HepG2 (cell line): ENCODE data around the gene HNF1B. TPM values are rescaled to one million over a fixed set of nuclear protein-coding genes. Genes with fewer than 3 reads are reported as not detected.

ENCODE experiments used
- AHR ChIP-seq: IDR thresholded peaks from 2 replicates; pipeline ENCODE4 v1.6.1; 2018; ENCODE audit warnings: missing genetic modification reagents, missing compliant biosample characterization
- MXI1 ChIP-seq: IDR thresholded peaks from 3 replicates; pipeline ENCODE4 v1.6.1; 2012; ENCODE audit warnings: low read depth, low read length, inconsistent platforms, borderline replicate concordance
- MYNN ChIP-seq: sonication (generic); formaldehyde crosslinking; IDR thresholded peaks from 2 replicates; pipeline ENCODE4 v1.4.0; 2020; ENCODE audit warnings: mild to moderate bottlenecking, low read depth, missing genetic modification reagents
- NCOA2 ChIP-seq: sonication (generic); formaldehyde crosslinking; IDR thresholded peaks from 2 replicates; pipeline ENCODE4 v1.8.0; 2022; ENCODE audit warnings: inconsistent platforms
- PAWR ChIP-seq: sonication (generic); formaldehyde crosslinking; IDR thresholded peaks from 2 replicates; pipeline ENCODE4 v1.4.0; 2020; ENCODE audit warnings: missing genetic modification reagents, mild to moderate bottlenecking, borderline replicate concordance
- SUZ12 ChIP-seq: fragments of 150-350 bp; IDR thresholded peaks from 2 replicates; pipeline ENCODE4 v1.6.1; 2014; ENCODE audit warnings: low read depth, low read length
- TGIF2 ChIP-seq: IDR thresholded peaks from 2 replicates; pipeline ENCODE4 v1.6.1; 2016; ENCODE audit warnings: control low read depth, missing compliant biosample characterization
- ZNF180 ChIP-seq: sonication (generic); formaldehyde crosslinking; IDR thresholded peaks from 2 replicates; pipeline ENCODE4 v1.4.0; 2020; ENCODE audit warnings: low read depth, missing genetic modification reagents, borderline replicate concordance
- ZNF33A ChIP-seq: sonication (generic); formaldehyde crosslinking; IDR thresholded peaks from 2 replicates; pipeline ENCODE4 v1.5.1; 2020; ENCODE audit warnings: missing genetic modification reagents, mild to moderate bottlenecking, moderate library complexity, borderline replicate concordance
- ZNF550 ChIP-seq: sonication (generic); formaldehyde crosslinking; IDR thresholded peaks from 2 replicates; pipeline ENCODE4 v1.4.0; 2020; ENCODE audit warnings: mild to moderate bottlenecking, missing genetic modification reagents, borderline replicate concordance
- ZNF816 ChIP-seq: sonication (generic); formaldehyde crosslinking; IDR thresholded peaks from 2 replicates; pipeline ENCODE4 v1.8.0; 2022; ENCODE audit warnings: missing genetic modification reagents, mild to moderate bottlenecking, borderline replicate concordance
- ZNF839 ChIP-seq: sonication (generic); formaldehyde crosslinking; IDR thresholded peaks from 2 replicates; pipeline ENCODE4 v1.4.0; 2020; ENCODE audit warnings: missing genetic modification reagents, mild to moderate bottlenecking, borderline replicate concordance
- polyA plus RNA-seq, 8 experiments: library from polyadenylated mRNA; depleted of rRNA in 3 of 8; stranded (reverse) in 7 of 8; unstranded in 1 of 8; fragments of >200 nt; fragmentation: Illumina TruSeq in 4 of 8; extraction: Trizol in 4 of 8; gene quantifications; 2 replicates each; pipeline versions ENCODE4 v1.2.1 to v1.2.3, GENCODE V29; 2011 to 2016; ENCODE audit warnings: low read depth in 4 of 8, missing spikeins in 1 of 8, mixed read lengths in 1 of 8; ENCODE audit not compliant: insufficient read depth in 1 of 8
- total RNA-seq, 5 experiments: library from RNA; depleted of rRNA; stranded (reverse); fragments of >200 nt; fragmentation: Illumina TruSeq; extraction: Trizol; gene quantifications; 2 replicates each; pipeline ENCODE4 v1.2.3, GENCODE V29; 2016; ENCODE audit warnings: low read depth in 1 of 5
- TF ChIP-seq, protein P1 (sequence below): sonication (generic); formaldehyde crosslinking; IDR thresholded peaks from 2 replicates; pipeline ENCODE4 v1.4.0; 2020; ENCODE audit warnings: missing genetic modification reagents
- TF ChIP-seq, protein P2 (sequence below): sonication (generic); formaldehyde crosslinking; conservative IDR thresholded peaks from 2 replicates; pipeline ENCODE4 v1.8.0; 2022; ENCODE audit warnings: mild to moderate bottlenecking, moderate library complexity, missing genetic modification reagents
- TF ChIP-seq, protein P3 (sequence below): IDR thresholded peaks from 2 replicates; pipeline ENCODE4 v1.6.1; 2016; ENCODE audit warnings: mild to moderate bottlenecking
- TF ChIP-seq, protein P4 (sequence below): sonication (generic); formaldehyde crosslinking; IDR thresholded peaks from 2 replicates; pipeline ENCODE4 v1.5.0; 2020; ENCODE audit warnings: mild to moderate bottlenecking, missing genetic modification reagents, borderline replicate concordance

The HNF1B gene
- total and polyA plus RNA-seq, 2 of the 13 experiments (the other 11 are each of a cell fraction or from before 2014, with no cell fraction given) = 1.9 to 5.3 TPM

DNA sequence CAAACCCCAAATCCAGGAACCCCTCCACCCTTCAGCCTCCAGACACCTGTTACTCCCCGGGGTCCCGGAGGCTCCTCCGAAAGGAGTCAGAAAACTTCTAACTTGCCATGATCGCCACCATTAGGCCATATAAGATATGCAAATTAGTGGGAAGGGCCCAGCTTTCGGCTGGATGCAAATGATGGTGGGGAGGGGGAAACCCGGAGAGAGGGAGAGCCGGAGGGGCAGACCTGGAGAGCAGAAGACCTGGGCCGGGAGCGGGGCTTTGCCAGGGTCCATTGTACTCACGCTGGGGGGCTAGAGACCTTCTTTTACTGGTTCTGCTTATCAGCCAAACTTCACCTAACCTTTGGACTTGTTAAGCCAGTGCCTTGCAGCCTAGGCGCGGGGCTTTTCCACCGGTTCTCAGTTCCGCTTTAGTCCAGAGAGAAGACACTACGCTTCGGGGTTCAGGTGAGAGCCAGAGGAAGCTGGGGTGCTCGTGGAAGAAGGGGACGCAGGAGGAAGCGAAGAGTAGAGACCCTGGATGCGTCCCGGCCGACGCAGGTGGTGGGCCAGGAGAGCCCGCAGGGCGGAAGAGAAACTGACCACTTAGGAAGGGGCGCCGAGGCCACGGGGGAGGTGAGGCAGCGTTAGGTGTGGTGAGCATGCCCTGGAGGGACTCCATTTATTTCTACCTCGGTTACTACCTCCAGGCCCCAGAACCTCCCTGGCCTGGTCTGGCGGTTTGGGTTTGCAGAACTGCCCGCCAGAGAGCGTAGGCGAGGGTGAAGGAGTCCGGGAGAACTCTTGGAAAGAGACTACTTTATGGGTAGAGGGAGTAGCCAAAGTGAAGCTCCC lies at the start of gene HNF1B (continued):
- TF ChIP-seq, protein P1, sequence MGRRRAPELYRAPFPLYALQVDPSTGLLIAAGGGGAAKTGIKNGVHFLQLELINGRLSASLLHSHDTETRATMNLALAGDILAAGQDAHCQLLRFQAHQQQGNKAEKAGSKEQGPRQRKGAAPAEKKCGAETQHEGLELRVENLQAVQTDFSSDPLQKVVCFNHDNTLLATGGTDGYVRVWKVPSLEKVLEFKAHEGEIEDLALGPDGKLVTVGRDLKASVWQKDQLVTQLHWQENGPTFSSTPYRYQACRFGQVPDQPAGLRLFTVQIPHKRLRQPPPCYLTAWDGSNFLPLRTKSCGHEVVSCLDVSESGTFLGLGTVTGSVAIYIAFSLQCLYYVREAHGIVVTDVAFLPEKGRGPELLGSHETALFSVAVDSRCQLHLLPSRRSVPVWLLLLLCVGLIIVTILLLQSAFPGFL (CRISPR knock-in tag) = no peak
- no peak; the same call in 2 of the 3 replicates for TF ChIP-seq MXI1
- no peak for TF ChIP-seq ZNF180 (CRISPR knock-in tag)
- TF ChIP-seq, protein P2, sequence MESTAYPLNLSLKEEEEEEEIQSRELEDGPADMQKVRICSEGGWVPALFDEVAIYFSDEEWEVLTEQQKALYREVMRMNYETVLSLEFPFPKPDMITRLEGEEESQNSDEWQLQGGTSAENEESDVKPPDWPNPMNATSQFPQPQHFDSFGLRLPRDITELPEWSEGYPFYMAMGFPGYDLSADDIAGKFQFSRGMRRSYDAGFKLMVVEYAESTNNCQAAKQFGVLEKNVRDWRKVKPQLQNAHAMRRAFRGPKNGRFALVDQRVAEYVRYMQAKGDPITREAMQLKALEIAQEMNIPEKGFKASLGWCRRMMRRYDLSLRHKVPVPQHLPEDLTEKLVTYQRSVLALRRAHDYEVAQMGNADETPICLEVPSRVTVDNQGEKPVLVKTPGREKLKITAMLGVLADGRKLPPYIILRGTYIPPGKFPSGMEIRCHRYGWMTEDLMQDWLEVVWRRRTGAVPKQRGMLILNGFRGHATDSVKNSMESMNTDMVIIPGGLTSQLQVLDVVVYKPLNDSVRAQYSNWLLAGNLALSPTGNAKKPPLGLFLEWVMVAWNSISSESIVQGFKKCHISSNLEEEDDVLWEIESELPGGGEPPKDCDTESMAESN (CRISPR knock-in tag) = 0 out of 2 replicates have a peak, but pooled peaks have one; percentile 16
- TF ChIP-seq AHR (CRISPR knock-in tag) = no peak
- 0 out of 2 replicates have a peak, but pooled peaks have one; percentile 75 for TF ChIP-seq ZNF839 (CRISPR knock-in tag)
- no peak for TF ChIP-seq NCOA2 (CRISPR knock-in tag)
- no peak; the same call in 1 of the 2 replicates for TF ChIP-seq ZNF33A (CRISPR knock-in tag)
- TF ChIP-seq ZNF816 (CRISPR knock-in tag) = 0 out of 2 replicates have a peak, but pooled peaks have one; percentile 54
- TF ChIP-seq PAWR = no peak
- no peak for TF ChIP-seq MYNN (CRISPR knock-in tag)
- TF ChIP-seq, protein P3, sequence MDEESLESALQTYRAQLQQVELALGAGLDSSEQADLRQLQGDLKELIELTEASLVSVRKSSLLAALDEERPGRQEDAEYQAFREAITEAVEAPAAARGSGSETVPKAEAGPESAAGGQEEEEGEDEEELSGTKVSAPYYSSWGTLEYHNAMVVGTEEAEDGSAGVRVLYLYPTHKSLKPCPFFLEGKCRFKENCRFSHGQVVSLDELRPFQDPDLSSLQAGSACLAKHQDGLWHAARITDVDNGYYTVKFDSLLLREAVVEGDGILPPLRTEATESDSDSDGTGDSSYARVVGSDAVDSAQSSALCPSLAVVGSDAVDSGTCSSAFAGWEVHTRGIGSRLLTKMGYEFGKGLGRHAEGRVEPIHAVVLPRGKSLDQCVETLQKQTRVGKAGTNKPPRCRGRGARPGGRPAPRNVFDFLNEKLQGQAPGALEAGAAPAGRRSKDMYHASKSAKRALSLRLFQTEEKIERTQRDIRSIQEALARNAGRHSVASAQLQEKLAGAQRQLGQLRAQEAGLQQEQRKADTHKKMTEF (CRISPR knock-in tag) = no peak
- TF ChIP-seq, protein P4, sequence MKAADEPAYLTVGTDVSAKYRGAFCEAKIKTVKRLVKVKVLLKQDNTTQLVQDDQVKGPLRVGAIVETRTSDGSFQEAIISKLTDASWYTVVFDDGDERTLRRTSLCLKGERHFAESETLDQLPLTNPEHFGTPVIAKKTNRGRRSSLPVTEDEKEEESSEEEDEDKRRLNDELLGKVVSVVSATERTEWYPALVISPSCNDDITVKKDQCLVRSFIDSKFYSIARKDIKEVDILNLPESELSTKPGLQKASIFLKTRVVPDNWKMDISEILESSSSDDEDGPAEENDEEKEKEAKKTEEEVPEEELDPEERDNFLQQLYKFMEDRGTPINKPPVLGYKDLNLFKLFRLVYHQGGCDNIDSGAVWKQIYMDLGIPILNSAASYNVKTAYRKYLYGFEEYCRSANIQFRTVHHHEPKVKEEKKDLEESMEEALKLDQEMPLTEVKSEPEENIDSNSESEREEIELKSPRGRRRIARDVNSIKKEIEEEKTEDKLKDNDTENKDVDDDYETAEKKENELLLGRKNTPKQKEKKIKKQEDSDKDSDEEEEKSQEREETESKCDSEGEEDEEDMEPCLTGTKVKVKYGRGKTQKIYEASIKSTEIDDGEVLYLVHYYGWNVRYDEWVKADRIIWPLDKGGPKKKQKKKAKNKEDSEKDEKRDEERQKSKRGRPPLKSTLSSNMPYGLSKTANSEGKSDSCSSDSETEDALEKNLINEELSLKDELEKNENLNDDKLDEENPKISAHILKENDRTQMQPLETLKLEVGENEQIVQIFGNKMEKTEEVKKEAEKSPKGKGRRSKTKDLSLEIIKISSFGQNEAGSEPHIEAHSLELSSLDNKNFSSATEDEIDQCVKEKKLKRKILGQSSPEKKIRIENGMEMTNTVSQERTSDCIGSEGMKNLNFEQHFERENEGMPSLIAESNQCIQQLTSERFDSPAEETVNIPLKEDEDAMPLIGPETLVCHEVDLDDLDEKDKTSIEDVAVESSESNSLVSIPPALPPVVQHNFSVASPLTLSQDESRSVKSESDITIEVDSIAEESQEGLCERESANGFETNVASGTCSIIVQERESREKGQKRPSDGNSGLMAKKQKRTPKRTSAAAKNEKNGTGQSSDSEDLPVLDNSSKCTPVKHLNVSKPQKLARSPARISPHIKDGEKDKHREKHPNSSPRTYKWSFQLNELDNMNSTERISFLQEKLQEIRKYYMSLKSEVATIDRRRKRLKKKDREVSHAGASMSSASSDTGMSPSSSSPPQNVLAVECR (CRISPR knock-in tag) = peak; percentile 48; the same call in 1 of the 2 replicates
- 0 out of 2 replicates have a peak, but pooled peaks have one; percentile 19 for TF ChIP-seq TGIF2
- no peak for TF ChIP-seq ZNF550 (CRISPR knock-in tag)
- no peak for TF ChIP-seq SUZ12
